KMS-11 (cell line): ENCODE measurements around the gene AGBL4.
"Not testable (repeated sequence)": the region's sequence is repeated elsewhere in the genome, so short reads cannot be mapped to it uniquely, and the experiment has no call there.

Experiments
- H2AFZ ChIP-seq: fragments of 200-600 bp; sonication (generic); 2 replicates; pipeline ENCODE4 v1.6.1; 2016; ENCODE audit warnings: antibody characterized with exemption, mixed run types, low read depth
- H3K27ac ChIP-seq: fragments of 200-600 bp; sonication (generic); 2 replicates; pipeline ENCODE4 v1.6.1; 2016; ENCODE audit warnings: mild to moderate bottlenecking, mixed run types
- H3K27me3 ChIP-seq: fragments of 200-600 bp; sonication (generic); 2 replicates; pipeline ENCODE4 v1.6.1; 2017; ENCODE audit warnings: mild to moderate bottlenecking, low read depth, mixed run types, moderate library complexity; ENCODE audit not compliant: insufficient read depth
- H3K36me3 ChIP-seq: fragments of 200-600 bp; sonication (generic); 2 replicates; pipeline ENCODE4 v1.6.1; 2017; ENCODE audit warnings: mild to moderate bottlenecking, mixed run types; ENCODE audit not compliant: insufficient read depth
- H3K4me1 ChIP-seq: fragments of 200-600 bp; sonication (generic); 2 replicates; pipeline ENCODE4 v1.6.1; 2016; ENCODE audit warnings: mild to moderate bottlenecking, low read depth, mixed run types; ENCODE audit not compliant: poor library complexity, severe bottlenecking
- H3K4me2 ChIP-seq: fragments of 200-600 bp; sonication (generic); 2 replicates; pipeline ENCODE4 v1.7.0; 2016; ENCODE audit warnings: mild to moderate bottlenecking, mixed run types
- H3K4me3 ChIP-seq: fragments of 200-600 bp; sonication (generic); IDR thresholded peaks from 2 replicates; pipeline ENCODE4 v1.6.1; 2017; ENCODE audit warnings: low read depth, low read length, mixed read lengths; ENCODE audit not compliant: insufficient read depth
- H3K79me2 ChIP-seq: fragments of 200-600 bp; sonication (generic); 2 replicates; pipeline ENCODE4 v1.6.1; 2016; ENCODE audit warnings: low read depth, mixed run types; ENCODE audit not compliant: insufficient read depth
- H3K9ac ChIP-seq: fragments of 200-600 bp; sonication (generic); 2 replicates; pipeline ENCODE4 v1.6.1; 2016; ENCODE audit warnings: mild to moderate bottlenecking, mixed run types
- H4K20me1 ChIP-seq: fragments of 200-600 bp; sonication (generic); 2 replicates; pipeline ENCODE4 v1.6.1; 2016; ENCODE audit warnings: mild to moderate bottlenecking, mixed run types; ENCODE audit not compliant: insufficient read depth
- TF ChIP-seq, protein P1 (sequence below): fragments of 200-600 bp; sonication (generic); conservative IDR thresholded peaks from 2 replicates; pipeline ENCODE4 v1.6.1; 2017; ENCODE audit warnings: low read depth, mild to moderate bottlenecking, antibody characterized with exemption, low read length, moderate library complexity, mixed read lengths

Gene AGBL4

DNA sequence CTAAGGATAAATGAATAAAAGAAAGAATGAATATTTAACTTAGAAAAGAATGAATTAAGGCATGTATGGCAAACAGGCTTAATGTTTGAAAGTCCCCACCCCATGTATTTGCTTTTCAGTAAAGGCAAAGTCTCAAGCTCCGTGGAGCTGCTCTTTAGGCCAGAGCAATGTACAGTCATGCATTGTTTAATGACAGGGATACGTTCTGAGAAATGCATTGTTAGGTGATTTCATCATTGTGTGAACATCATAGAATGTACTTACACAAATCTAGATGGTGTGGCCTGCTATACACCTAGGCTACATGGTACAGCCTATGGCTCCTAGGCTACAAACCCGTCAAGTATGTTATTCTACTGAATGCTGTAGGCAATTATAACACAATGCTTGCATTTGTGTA lies 1500.2 kb downstream of the AGBL4 start:
- H3K9ac ChIP-seq, result no peak overlapping the region
- TF ChIP-seq, protein P1, sequence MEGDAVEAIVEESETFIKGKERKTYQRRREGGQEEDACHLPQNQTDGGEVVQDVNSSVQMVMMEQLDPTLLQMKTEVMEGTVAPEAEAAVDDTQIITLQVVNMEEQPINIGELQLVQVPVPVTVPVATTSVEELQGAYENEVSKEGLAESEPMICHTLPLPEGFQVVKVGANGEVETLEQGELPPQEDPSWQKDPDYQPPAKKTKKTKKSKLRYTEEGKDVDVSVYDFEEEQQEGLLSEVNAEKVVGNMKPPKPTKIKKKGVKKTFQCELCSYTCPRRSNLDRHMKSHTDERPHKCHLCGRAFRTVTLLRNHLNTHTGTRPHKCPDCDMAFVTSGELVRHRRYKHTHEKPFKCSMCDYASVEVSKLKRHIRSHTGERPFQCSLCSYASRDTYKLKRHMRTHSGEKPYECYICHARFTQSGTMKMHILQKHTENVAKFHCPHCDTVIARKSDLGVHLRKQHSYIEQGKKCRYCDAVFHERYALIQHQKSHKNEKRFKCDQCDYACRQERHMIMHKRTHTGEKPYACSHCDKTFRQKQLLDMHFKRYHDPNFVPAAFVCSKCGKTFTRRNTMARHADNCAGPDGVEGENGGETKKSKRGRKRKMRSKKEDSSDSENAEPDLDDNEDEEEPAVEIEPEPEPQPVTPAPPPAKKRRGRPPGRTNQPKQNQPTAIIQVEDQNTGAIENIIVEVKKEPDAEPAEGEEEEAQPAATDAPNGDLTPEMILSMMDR, result no peak

DNA sequence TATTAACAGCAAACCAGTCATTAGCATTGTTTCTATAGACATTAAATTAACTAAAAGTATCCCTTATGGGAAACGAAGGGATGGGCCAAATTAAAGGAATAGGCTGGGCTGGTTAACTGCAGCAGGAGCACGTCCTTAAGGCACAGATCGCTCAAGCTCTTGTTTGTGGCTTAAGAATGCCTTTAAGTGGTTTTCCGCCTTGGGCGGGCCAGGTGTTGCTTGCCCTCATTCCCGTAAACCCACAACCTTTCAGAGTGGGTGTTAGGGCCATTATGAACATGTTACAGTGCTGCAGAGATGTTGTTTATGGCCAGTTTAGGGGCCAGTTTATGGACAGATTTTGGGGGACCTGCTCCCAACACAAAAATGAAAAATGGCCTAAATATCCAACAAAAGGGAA lies 1503.9 kb downstream of the AGBL4 start:
- H3K27me3 ChIP-seq, H2AFZ ChIP-seq, H3K27ac ChIP-seq, H3K36me3 ChIP-seq, H3K4me1 ChIP-seq, H3K4me3 ChIP-seq, H3K79me2 ChIP-seq, H3K9ac ChIP-seq, H4K20me1 ChIP-seq, H3K4me2 ChIP-seq: not testable (repeated sequence)

More for the DNA sequence above, 1500.2 kb downstream of the AGBL4 start:
- Histone ChIP-seq H3K79me2 (no peaks in the 10 kb centered on the region), H3K27ac (no peak overlapping the region), H4K20me1 (no peaks in the 10 kb centered on the region), H3K4me3 (no peak overlapping the region), H3K36me3 (no peaks in the 10 kb centered on the region), H2AFZ (no peak overlapping the region), H3K4me2 (no peak overlapping the region), H3K4me1 (no peaks in the 10 kb centered on the region), H3K27me3 (no peaks in the 10 kb centered on the region)

DNA sequence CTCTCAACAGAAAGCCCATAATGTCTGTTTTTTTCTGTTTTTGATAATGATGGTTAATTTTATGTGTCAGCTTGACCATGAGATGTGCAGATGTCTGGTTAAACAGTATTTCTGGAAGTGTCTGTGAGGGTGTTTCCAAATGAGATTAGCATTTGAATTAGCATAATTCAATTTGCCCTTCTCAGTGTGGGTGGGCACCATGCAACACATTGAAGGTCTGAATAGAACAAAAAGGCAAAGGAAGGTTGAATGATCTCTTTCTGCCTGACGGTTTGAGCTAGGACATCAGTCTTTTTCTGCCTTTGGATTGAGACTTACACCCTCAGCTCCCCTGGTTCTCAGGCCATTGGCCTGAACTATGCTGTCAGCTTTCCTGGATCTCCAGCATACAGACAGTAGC lies 1516.9 kb downstream of the AGBL4 start:
- TF ChIP-seq, protein P1, result no peak
- H4K20me1 ChIP-seq, result no peaks in the 10 kb centered on the region
- no peaks in the 10 kb centered on the region for H3K4me1 ChIP-seq
- no peak overlapping the region for H3K27ac ChIP-seq
- no peak overlapping the region for H2AFZ ChIP-seq
- no peak overlapping the region for H3K4me3 ChIP-seq
- no peaks in the 10 kb centered on the region for H3K27me3 ChIP-seq
- H3K9ac ChIP-seq, result no peak overlapping the region
- no peaks in the 10 kb centered on the region for H3K36me3 ChIP-seq
- no peaks in the 10 kb centered on the region for H3K79me2 ChIP-seq
- H3K4me2 ChIP-seq, result no peak overlapping the region

DNA sequence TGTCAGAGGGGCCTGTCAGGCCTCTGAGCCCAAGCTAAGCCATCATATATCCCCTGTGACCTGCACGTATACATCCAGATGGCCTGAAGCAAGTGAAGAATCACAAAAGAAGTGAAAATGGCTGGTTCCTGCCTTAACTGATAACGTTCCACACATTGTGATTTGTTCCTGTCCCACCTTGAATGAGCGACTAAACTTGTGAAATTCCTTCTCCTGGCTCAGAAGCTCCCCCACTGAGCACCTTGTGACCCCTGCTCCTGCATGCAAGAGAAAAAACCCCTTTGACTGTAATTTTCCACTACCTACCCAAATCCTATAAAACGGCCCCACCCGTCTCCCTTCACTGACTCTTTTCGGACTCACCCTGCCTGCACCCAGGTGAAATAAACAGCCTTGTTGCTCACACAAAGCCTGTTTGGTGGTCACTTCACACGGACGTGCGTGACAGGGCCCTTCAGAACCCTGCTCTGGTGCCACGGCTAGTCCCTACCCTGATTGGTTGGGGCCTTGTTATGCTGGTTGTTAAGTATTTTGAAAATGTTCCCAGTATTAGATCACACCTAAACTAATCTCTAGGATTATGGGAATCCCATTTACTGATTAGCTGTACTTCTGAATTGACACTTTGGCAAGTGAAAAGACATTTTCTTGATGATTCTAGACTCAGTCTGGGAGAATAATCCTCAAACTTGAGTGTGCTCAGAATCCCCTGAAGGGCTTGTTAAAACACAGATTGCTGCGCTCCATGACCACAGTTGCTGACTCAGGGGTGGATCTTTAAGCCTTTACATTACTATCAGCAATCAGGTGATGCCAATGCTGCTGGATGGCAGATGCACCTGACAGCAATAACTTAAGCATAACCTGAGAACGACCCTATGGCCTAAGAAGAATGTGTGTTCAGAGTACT lies 1523.0 kb downstream of the AGBL4 start:
- Histone ChIP-seq H3K9ac (no peak overlapping the region), H4K20me1 (no peaks in the 10 kb centered on the region), H3K79me2 (no peaks in the 10 kb centered on the region), H3K4me2 (no peak overlapping the region), H2AFZ (no peak overlapping the region), H3K4me3 (no peak overlapping the region), H3K27ac (no peak overlapping the region), H3K27me3 (no peaks in the 10 kb centered on the region), H3K4me1 (no peaks in the 10 kb centered on the region), H3K36me3 (no peaks in the 10 kb centered on the region)
- TF ChIP-seq, protein P1, result no peak

DNA sequence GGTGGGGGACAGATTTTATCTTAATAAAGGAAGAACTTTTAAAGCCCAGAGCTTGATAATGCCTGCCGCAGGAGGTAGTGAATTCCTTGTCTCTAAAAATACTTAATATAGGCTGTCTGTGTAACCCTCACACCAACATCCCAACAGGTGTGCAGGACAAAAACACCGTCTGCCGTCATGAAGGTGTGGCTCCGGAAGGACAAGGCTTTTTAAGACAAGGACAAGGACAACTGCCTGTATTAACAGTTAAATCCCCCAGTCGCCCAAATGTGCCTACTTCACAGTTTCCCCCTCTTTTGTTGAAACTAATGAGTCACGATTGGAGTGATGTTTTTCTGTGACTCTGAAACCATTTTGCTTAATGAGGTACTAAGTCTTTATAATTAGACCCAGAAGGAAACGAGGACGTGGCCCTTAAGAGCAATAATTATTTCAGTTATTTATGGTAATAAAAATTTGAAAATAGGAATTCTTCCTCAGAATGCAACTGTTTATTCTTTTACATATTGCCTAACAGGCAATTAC lies 1524.5 kb downstream of the AGBL4 start:
- no peaks in the 10 kb centered on the region for H3K36me3 ChIP-seq
- H3K9ac ChIP-seq, result no peak overlapping the region
- no peaks in the 10 kb centered on the region for H4K20me1 ChIP-seq
- no peaks in the 10 kb centered on the region for H3K4me1 ChIP-seq
- no peaks in the 10 kb centered on the region for H3K79me2 ChIP-seq
- H3K27me3 ChIP-seq, result no peaks in the 10 kb centered on the region
- H3K4me2 ChIP-seq, result no peak overlapping the region
- TF ChIP-seq, protein P1, result no peak
- no peak overlapping the region for H3K4me3 ChIP-seq
- H3K27ac ChIP-seq, result no peak overlapping the region
- no peak overlapping the region for H2AFZ ChIP-seq
